Measurements from ENCODE around the gene HMMR. TPM values are rescaled to one million over a fixed set of nuclear protein-coding genes. Genes with fewer than 3 reads are reported as not detected.
"Not testable (repeated sequence)": the region's sequence is repeated elsewhere in the genome, so short reads cannot be mapped to it uniquely, and the experiment has no call there.

The HMMR gene
- 38.5 and 44.4 TPM in 2 replicates for total RNA-seq
- long read RNA-seq, partial matches to known transcripts: 51 of 66 reads
- long read RNA-seq, other reads (novel, unspliced or antisense): 7 of 66 reads

GRCh38 chr5:163460562-163461171, at the start of gene HMMR:
TSS of gene HMMR (plus strand) at chr5:163460632. CDS start at chr5:163460693, 61 bp downstream.
- Mint-ChIP-seq H3K36me3 (ENCODE audit: low read depth) (peaks cover 12% of the 10 kb centered on the region), H3K9me3 (no peaks in the 10 kb centered on the region), H3K27me3 (ENCODE audit: low read depth) (peaks cover 4% of the 10 kb centered on the region), H3K4me3 (peak within 1 kb of the TSS; percentile 96), H3K27ac (ENCODE audit: unreplicated experiment) (peak within 1 kb of the TSS; percentile 100), H3K4me1 (peaks cover 46% of the 10 kb centered on the region)
- no peak for TF ChIP-seq CTCF (conservative IDR thresholded peaks at IDR 0.05)
- no peak for DNase-seq (ENCODE audit: low read depth, low spot score)

- not testable (repeated sequence) for DNase-seq (ENCODE audit: low read depth, low spot score); H3K27ac Mint-ChIP-seq (ENCODE audit: unreplicated experiment); H3K9me3 Mint-ChIP-seq; H3K36me3 Mint-ChIP-seq (ENCODE audit: low read depth); H3K4me1 Mint-ChIP-seq; H3K4me3 Mint-ChIP-seq
- H3K27me3 Mint-ChIP-seq (ENCODE audit: low read depth): peaks cover 37% of the 10 kb centered on the region
These were observed 44.8 kb upstream of the HMMR start for GRCh38 chr5:163415673-163416072.

- H3K27ac Mint-ChIP-seq (ENCODE audit: unreplicated experiment): no peak overlapping the region
- peaks cover 3% of the 10 kb centered on the region for H3K9me3 Mint-ChIP-seq
- H3K4me3 Mint-ChIP-seq: no peak overlapping the region
- peaks cover 2% of the 10 kb centered on the region for H3K27me3 Mint-ChIP-seq (ENCODE audit: low read depth)
- no peak for TF ChIP-seq CTCF (conservative IDR thresholded peaks at IDR 0.05)
- DNase-seq (ENCODE audit: low read depth, low spot score): no peak
- no peaks in the 10 kb centered on the region for H3K36me3 Mint-ChIP-seq (ENCODE audit: low read depth)
- no peaks in the 10 kb centered on the region for H3K4me1 Mint-ChIP-seq
These were observed 35.6 kb upstream of the HMMR start for GRCh38 chr5:163424836-163425235.

GRCh38 chr5:163426128-163426527, 34.3 kb upstream of the HMMR start:
- H3K4me1 Mint-ChIP-seq; H3K27me3 Mint-ChIP-seq (ENCODE audit: low read depth); H3K4me3 Mint-ChIP-seq; H3K27ac Mint-ChIP-seq (ENCODE audit: unreplicated experiment); H3K36me3 Mint-ChIP-seq (ENCODE audit: low read depth); DNase-seq (ENCODE audit: low read depth, low spot score); H3K9me3 Mint-ChIP-seq: not testable (repeated sequence)

- no peak overlapping the region for H3K27ac Mint-ChIP-seq (ENCODE audit: unreplicated experiment)
- DNase-seq (ENCODE audit: low read depth, low spot score): no peak
- no peaks in the 10 kb centered on the region for H3K36me3 Mint-ChIP-seq (ENCODE audit: low read depth)
- no peak for TF ChIP-seq CTCF (conservative IDR thresholded peaks at IDR 0.05)
- H3K4me1 Mint-ChIP-seq: peaks cover 18% of the 10 kb centered on the region
- H3K4me3 Mint-ChIP-seq: no peak overlapping the region
- peaks cover 6% of the 10 kb centered on the region for H3K27me3 Mint-ChIP-seq (ENCODE audit: low read depth)
- H3K9me3 Mint-ChIP-seq: peaks cover 3% of the 10 kb centered on the region
These were observed 27.9 kb upstream of the HMMR start for GRCh38 chr5:163432544-163432943.

GRCh38 chr5:163433271-163433670, 27.2 kb upstream of the HMMR start:
- Mint-ChIP-seq H3K27me3 (ENCODE audit: low read depth) (peaks cover 3% of the 10 kb centered on the region), H3K4me3 (no peak overlapping the region), H3K27ac (ENCODE audit: unreplicated experiment) (no peak overlapping the region), H3K4me1 (peaks cover 22% of the 10 kb centered on the region), H3K9me3 (no peaks in the 10 kb centered on the region), H3K36me3 (ENCODE audit: low read depth) (no peaks in the 10 kb centered on the region)
- TF ChIP-seq CTCF (conservative IDR thresholded peaks at IDR 0.05): no peak
- DNase-seq (ENCODE audit: low read depth, low spot score): no peak

Data from neural crest cell (in vitro differentiated cells).